Tibial nerve (tissue), 4 donors: ENCODE results near the gene SLC38A9. TPM values are rescaled to one million over a fixed set of nuclear protein-coding genes. Genes with fewer than 3 reads are reported as not detected.

ENCODE experiments used
- DNase-seq, 2 donors: peaks; one replicate each; pipeline ENCODE4 v3.0.0-alpha.2; 2019; ENCODE audit warnings: low spot score in 2 of 2
- H3K27ac ChIP-seq, 4 donors: fragments of 200-600 bp; sonication (generic) in 3 of 4; one replicate each; pipeline ENCODE4 v1.5.1; 2017 to 2019; ENCODE audit warnings: mild to moderate bottlenecking in 1 of 4
- H3K27me3 ChIP-seq, 2 donors: fragments of 200-600 bp; sonication (generic) in 1 of 2; one replicate each; pipeline versions ENCODE4 v1.5.1 to v1.6.0; 2017 to 2019
- H3K36me3 ChIP-seq, 3 donors: fragments of 200-600 bp; sonication (generic); one replicate each; pipeline ENCODE4 v1.5.1; 2018 to 2019
- H3K4me1 ChIP-seq, 4 donors: fragments of 200-600 bp; sonication (generic) in 3 of 4; one replicate each; pipeline ENCODE4 v1.5.1; 2017 to 2019
- H3K4me3 ChIP-seq, 4 donors: fragments of 200-600 bp; sonication (generic) in 3 of 4; one replicate each; pipeline ENCODE4 v1.5.1; 2017 to 2019; ENCODE audit warnings: mild to moderate bottlenecking in 1 of 4, moderate library complexity in 1 of 4
- H3K9me3 ChIP-seq, 4 donors: fragments of 200-600 bp; sonication (generic) in 3 of 4; one replicate each; pipeline ENCODE4 v1.5.1; 2017 to 2019
- EP300 ChIP-seq, 2 donors: sonication (generic); formaldehyde crosslinking; IDR thresholded peaks; one replicate each; pipeline ENCODE4 v1.6.1; 2017; ENCODE audit warnings: antibody characterized with exemption in 2 of 2, mild to moderate bottlenecking in 1 of 2
- POLR2A ChIP-seq, 2 donors: fragments of 450-650 bp; IDR thresholded peaks; one replicate each; pipeline ENCODE4 v1.6.1; 2017; ENCODE audit warnings: antibody characterized with exemption in 2 of 2, mild to moderate bottlenecking in 2 of 2, moderate library complexity in 2 of 2
- WGBS, 2 donors: methylation state at CpG; one replicate each; pipeline ENCODE4 v1.1.5; 2018; 5-methylcytosine and 5-hydroxymethylcytosine counted together
- total RNA-seq, 4 donors: library from RNA; depleted of rRNA; stranded (reverse); fragments of >200 nt; gene quantifications; one replicate each; pipeline ENCODE4 v1.1.0, GENCODE V29; 2016
- TF ChIP-seq, protein P1 (sequence below), 5 experiments: fragments of 200-600 bp in 3 of 5; fragments of 450-650 bp in 2 of 5; sonication (generic) in 3 of 5; IDR thresholded peaks; one replicate each; pipeline ENCODE4 v1.5.1; 2016 to 2019; ENCODE audit warnings: antibody characterized with exemption in 5 of 5, mild to moderate bottlenecking in 3 of 5, moderate library complexity in 2 of 5

The SLC38A9 gene
- total RNA-seq, 4 donors from 2014 or later, result 11.0 to 39.1 (median 23.6) TPM

- Histone ChIP-seq H3K9me3 (no peaks in the 10 kb centered on the region), H3K4me3 (no peak overlapping the region), H3K27me3 (no peaks in the 10 kb centered on the region), H3K36me3 (no peaks in the 10 kb centered on the region), H3K4me1 (peaks cover 0 to 20% (median 4%) of the 10 kb centered on the region in 4 donors), H3K27ac (no peak overlapping the region)
- TF ChIP-seq, protein P1, sequence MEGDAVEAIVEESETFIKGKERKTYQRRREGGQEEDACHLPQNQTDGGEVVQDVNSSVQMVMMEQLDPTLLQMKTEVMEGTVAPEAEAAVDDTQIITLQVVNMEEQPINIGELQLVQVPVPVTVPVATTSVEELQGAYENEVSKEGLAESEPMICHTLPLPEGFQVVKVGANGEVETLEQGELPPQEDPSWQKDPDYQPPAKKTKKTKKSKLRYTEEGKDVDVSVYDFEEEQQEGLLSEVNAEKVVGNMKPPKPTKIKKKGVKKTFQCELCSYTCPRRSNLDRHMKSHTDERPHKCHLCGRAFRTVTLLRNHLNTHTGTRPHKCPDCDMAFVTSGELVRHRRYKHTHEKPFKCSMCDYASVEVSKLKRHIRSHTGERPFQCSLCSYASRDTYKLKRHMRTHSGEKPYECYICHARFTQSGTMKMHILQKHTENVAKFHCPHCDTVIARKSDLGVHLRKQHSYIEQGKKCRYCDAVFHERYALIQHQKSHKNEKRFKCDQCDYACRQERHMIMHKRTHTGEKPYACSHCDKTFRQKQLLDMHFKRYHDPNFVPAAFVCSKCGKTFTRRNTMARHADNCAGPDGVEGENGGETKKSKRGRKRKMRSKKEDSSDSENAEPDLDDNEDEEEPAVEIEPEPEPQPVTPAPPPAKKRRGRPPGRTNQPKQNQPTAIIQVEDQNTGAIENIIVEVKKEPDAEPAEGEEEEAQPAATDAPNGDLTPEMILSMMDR (IDR thresholded peaks at IDR 0.05), result no peak
- TF ChIP-seq EP300 (IDR thresholded peaks at IDR 0.05), result peak in 1 of 2 donors; percentile 10
- 45% methylated on average over 2 of the region's 2 CpGs for WGBS, 2 donors
- no peak for DNase-seq
Observed at GRCh38 chr5:55582256-55582655, 129.9 kb downstream of the SLC38A9 start.

DNA sequence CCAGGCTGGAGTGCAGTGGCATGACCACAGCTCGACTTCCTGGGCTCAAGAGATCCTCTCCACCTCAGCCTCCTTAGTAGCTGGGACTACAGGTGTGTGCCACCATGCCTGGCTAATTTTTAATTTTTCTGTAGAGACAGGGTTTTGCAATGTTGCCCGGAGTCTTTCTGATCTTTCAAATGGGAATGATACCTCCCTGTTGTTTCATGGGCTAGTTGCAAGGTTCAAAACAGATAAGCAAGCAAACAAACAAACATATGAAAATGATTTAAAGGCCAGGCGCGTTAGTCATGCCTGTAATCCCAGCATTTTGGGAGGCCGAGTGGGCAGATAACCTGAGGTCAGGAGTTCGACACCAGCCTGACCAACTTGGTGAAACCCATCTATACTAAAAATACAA lies 132.1 kb downstream of the SLC38A9 start:
- H3K4me3 ChIP-seq, result no peak overlapping the region
- no peaks in the 10 kb centered on the region for H3K27me3 ChIP-seq
- no peak for TF ChIP-seq EP300 (IDR thresholded peaks at IDR 0.05)
- no peak for TF ChIP-seq POLR2A (IDR thresholded peaks at IDR 0.05)
- TF ChIP-seq, protein P1 (IDR thresholded peaks at IDR 0.05), result no peak
- H3K9me3 ChIP-seq, result no peaks in the 10 kb centered on the region
- H3K4me1 ChIP-seq, result peaks cover 0 to 37% (median 16%) of the 10 kb centered on the region in 4 donors
- no peak for DNase-seq
- H3K27ac ChIP-seq, result no peak overlapping the region
- H3K36me3 ChIP-seq, result no peaks in the 10 kb centered on the region
- 94 to 95% methylated on average over 6 of the region's 6 CpGs for WGBS, 2 donors

DNA sequence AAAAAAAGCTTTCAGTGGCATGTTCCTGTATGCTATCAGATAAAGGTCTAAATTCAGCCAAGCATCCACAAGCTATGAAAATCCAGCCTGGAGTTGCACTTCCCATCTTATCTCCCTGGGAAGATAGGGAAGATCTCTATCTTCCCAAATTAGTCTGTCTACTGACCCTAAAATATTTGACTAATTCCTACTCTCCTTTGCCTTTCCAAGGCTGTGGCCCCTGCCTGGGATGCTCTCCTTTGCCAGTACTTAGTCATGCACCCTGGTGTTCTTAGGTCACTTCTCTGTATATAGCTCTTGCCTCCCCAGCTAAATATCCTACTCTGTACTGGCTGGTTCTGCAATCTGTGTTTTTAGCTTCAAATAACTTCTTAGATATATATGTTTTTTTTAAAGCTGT lies 133.4 kb downstream of the SLC38A9 start:
- Histone ChIP-seq H3K9me3 (no peaks in the 10 kb centered on the region), H3K36me3 (no peaks in the 10 kb centered on the region), H3K27me3 (no peaks in the 10 kb centered on the region), H3K4me3 (no peak overlapping the region), H3K27ac (peak overlapping the region in 1 of 4 donors; percentile 87), H3K4me1 (peaks cover 0 to 37% (median 16%) of the 10 kb centered on the region in 4 donors)
- no peak for TF ChIP-seq POLR2A (IDR thresholded peaks at IDR 0.05)
- TF ChIP-seq EP300 (IDR thresholded peaks at IDR 0.05), result no peak
- TF ChIP-seq, protein P1 (IDR thresholded peaks at IDR 0.05), result no peak
- DNase-seq, result no peak

DNA sequence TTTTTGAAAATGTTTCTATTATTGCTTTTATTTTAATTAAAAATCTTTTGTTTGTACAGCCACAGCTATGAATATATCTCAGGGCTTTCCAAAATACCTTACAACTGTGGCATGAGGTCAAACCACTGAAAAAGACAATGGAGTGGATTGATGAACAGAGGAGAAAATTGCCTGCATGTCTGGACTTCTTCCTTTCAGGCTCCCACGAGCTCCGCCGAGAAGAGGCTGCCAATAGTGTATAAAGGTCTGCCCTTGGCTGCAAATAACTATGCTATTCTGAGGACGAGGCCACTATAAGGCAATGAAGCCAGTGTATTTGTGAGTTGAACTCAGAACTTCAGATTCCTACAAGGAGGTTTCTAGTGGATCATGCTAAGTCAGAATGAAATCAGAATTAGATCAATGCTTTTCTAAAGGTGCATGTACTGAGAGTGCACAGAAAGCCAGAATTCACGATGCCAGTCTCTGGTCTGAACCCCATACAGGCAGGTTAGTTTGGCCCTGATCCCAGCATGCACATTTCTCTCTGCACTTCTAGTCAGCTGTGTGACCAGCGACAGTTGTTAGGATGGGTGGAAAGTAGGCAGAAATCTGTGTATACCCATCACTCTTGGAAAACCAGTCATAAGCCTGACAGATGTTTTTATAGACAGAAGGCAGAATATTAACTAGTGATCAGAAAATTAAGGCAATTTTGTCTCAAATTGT lies 134.6 kb downstream of the SLC38A9 start:
- Histone ChIP-seq H3K27ac (peak overlapping the region; percentile 13 to 87 (median 70)), H3K9me3 (no peaks in the 10 kb centered on the region), H3K4me1 (peaks cover 0 to 37% (median 16%) of the 10 kb centered on the region in 4 donors), H3K27me3 (no peaks in the 10 kb centered on the region), H3K4me3 (no peak overlapping the region), H3K36me3 (no peaks in the 10 kb centered on the region)
- no peak for TF ChIP-seq POLR2A (IDR thresholded peaks at IDR 0.05)
- peak in 1 of 2 donors; percentile 58 for TF ChIP-seq EP300 (IDR thresholded peaks at IDR 0.05)
- TF ChIP-seq, protein P1 (IDR thresholded peaks at IDR 0.05), result no peak
- no peak for DNase-seq
- WGBS, 2 donors, result 28 to 33% methylated on average over 6 of the region's 6 CpGs

DNA sequence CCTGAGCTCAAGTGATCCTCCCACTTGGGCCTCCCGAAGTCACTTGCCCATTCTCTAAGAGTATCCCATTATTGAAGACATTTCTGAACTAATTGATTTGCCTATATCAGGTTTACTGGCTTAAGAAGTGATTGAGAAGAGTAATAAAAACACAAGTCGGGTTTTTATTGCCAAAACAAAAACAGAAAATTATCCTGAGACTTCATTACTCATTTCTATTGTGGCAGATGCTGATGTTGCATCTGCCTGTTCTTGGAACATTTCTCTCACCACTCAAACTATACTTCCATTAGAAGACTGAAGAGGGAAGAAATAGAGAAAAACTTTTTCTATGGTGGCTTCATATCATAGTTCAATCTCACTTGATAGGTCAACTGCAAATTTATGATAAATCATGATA lies 135.5 kb downstream of the SLC38A9 start:
- no peak overlapping the region for H3K4me3 ChIP-seq
- H3K36me3 ChIP-seq, result no peaks in the 10 kb centered on the region
- TF ChIP-seq, protein P1 (IDR thresholded peaks at IDR 0.05), result no peak
- no peak for TF ChIP-seq EP300 (IDR thresholded peaks at IDR 0.05)
- no peak for TF ChIP-seq POLR2A (IDR thresholded peaks at IDR 0.05)
- WGBS, 2 donors, result 59 to 61% methylated on average over 2 of the region's 2 CpGs
- no peaks in the 10 kb centered on the region for H3K27me3 ChIP-seq
- no peaks in the 10 kb centered on the region for H3K9me3 ChIP-seq
- peaks cover 0 to 32% (median 16%) of the 10 kb centered on the region in 4 donors for H3K4me1 ChIP-seq
- H3K27ac ChIP-seq, result peak overlapping the region in 3 of 4 donors; percentile 62 to 87 (median 79)
- DNase-seq, result no peak
